ACC112 (cell line): ENCODE results near the gene KIF7.
"Not testable (repeated sequence)": the region's sequence is repeated elsewhere in the genome, so short reads cannot be mapped to it uniquely, and the experiment has no call there.

ENCODE experiments used
- H2AFZ ChIP-seq: fragments of 200-600 bp; sonication (generic); one replicate; pipeline ENCODE4 v1.6.0; 2017; ENCODE audit warnings: antibody characterized with exemption, low read length; ENCODE audit not compliant: unreplicated experiment
- H3K27ac ChIP-seq: fragments of 200-600 bp; sonication (generic); 2 replicates; pipeline ENCODE4 v1.5.1; 2014; ENCODE audit warnings: low read depth, mild to moderate bottlenecking, antibody characterized with exemption, low read length, moderate library complexity
- H3K27me3 ChIP-seq: fragments of 200-600 bp; sonication (generic); 2 replicates; pipeline ENCODE4 v1.6.1; 2014; ENCODE audit warnings: mild to moderate bottlenecking, antibody characterized with exemption, low read length, moderate library complexity, mixed read lengths; ENCODE audit not compliant: insufficient read depth
- H3K36me3 ChIP-seq: fragments of 200-600 bp; sonication (generic); 2 replicates; pipeline ENCODE4 v1.6.1; 2016; ENCODE audit warnings: mild to moderate bottlenecking, antibody characterized with exemption, low read length, moderate library complexity, mixed read lengths; ENCODE audit not compliant: insufficient read depth
- H3K4me1 ChIP-seq: fragments of 200-600 bp; sonication (generic); one replicate; pipeline ENCODE4 v1.6.1; 2016; ENCODE audit warnings: low read length, mixed read lengths; ENCODE audit not compliant: insufficient read depth, unreplicated experiment, control insufficient read depth
- H3K4me3 ChIP-seq: fragments of 200-600 bp; sonication (generic); 2 replicates; pipeline ENCODE4 v1.5.1; 2014; ENCODE audit warnings: mild to moderate bottlenecking, low read depth, low read length
- H3K79me2 ChIP-seq: fragments of 200-600 bp; sonication (generic); one replicate; pipeline ENCODE4 v1.6.0; 2016; ENCODE audit warnings: low read length; ENCODE audit not compliant: control insufficient read depth, unreplicated experiment, insufficient read depth

KIF7 gene, protein sequence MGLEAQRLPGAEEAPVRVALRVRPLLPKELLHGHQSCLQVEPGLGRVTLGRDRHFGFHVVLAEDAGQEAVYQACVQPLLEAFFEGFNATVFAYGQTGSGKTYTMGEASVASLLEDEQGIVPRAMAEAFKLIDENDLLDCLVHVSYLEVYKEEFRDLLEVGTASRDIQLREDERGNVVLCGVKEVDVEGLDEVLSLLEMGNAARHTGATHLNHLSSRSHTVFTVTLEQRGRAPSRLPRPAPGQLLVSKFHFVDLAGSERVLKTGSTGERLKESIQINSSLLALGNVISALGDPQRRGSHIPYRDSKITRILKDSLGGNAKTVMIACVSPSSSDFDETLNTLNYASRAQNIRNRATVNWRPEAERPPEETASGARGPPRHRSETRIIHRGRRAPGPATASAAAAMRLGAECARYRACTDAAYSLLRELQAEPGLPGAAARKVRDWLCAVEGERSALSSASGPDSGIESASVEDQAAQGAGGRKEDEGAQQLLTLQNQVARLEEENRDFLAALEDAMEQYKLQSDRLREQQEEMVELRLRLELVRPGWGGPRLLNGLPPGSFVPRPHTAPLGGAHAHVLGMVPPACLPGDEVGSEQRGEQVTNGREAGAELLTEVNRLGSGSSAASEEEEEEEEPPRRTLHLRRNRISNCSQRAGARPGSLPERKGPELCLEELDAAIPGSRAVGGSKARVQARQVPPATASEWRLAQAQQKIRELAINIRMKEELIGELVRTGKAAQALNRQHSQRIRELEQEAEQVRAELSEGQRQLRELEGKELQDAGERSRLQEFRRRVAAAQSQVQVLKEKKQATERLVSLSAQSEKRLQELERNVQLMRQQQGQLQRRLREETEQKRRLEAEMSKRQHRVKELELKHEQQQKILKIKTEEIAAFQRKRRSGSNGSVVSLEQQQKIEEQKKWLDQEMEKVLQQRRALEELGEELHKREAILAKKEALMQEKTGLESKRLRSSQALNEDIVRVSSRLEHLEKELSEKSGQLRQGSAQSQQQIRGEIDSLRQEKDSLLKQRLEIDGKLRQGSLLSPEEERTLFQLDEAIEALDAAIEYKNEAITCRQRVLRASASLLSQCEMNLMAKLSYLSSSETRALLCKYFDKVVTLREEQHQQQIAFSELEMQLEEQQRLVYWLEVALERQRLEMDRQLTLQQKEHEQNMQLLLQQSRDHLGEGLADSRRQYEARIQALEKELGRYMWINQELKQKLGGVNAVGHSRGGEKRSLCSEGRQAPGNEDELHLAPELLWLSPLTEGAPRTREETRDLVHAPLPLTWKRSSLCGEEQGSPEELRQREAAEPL (N-terminal part only)

DNA sequence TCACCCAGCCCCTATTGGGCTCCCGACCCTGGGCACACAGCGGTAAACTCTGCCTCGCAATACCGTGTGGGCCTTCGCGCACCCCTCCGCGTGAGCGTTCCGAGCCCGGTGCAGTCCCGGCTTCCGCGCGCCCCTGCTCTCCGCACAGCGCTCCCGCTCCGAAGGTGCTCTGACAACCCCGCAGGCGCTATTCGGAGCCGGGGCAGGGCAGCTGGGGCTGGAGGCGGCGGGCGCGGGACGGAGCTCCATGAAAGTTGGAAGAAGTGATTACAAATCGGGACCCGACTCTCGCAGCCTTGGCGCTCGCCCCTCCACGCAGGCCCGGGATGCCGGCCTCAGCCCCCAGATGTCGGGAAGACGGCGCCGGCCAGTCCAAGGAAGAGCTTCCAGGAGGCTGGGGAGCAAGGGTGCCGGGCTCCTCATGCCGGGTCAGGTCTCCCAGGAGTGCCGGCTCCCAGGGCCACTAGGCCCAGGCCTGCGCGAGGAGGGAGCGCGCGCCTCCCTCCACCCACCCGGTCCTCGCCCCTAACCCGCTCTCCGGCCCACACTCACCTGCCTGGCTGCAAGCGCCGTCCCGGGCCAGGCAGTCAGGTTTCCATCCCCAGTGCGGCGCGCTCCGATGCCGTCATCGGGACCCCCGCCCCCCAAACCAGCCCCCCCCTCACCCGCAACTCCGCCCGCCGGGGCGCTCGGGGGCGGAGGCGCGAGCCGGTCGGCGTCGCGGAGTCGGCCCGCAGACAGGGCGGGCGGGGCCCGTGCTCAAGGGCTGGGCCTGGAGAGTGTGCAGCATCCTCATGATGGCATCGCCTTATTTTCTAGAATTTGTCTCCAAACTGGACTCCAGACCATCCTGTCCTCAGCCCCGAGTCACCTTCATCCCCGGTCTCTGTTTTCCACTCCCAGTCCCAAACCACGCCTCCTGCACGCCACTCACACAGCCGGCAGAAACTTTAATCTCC is at the start of gene KIF7:
Gene KIF7 (minus strand): TSS at position 621 of the 959 bp plus-strand sequence. CDS start 2,537 bp downstream, outside the sequence.
- H3K27ac ChIP-seq, result peak within 1 kb of the TSS; percentile 6
- H2AFZ ChIP-seq, result peak within 1 kb of the TSS; percentile 73
- peaks cover 2% of the 10 kb centered on the region; the same call in 1 of the 2 replicates for H3K36me3 ChIP-seq
- no peaks in the 10 kb centered on the region for H3K27me3 ChIP-seq
- peaks cover 17% of the 10 kb centered on the region for H3K4me1 ChIP-seq
- peak within 1 kb of the TSS; percentile 93 for H3K4me3 ChIP-seq
- peaks cover 28% of the 10 kb centered on the region for H3K79me2 ChIP-seq

DNA sequence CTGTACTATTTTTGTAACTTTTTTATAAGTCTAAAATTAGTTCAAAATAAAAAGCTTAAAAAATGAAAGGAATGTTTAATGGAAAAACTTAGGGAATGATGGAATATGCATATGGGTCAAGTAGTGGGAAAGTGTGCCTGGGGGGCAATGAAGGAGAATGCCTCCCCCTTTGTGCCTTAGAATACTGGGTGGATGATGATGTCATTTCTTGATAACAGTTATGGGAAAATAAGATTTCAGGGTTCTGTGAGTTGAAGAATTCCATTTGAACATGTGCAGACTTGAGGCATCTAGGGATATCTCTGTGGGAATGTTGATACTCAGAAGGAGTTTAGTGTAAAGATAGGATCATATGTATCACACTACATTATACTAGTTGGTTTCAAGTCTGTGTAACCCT is 49.1 kb upstream of the KIF7 start:
- H2AFZ ChIP-seq, result no peak overlapping the region
- no peaks in the 10 kb centered on the region for H3K4me1 ChIP-seq
- no peaks in the 10 kb centered on the region for H3K79me2 ChIP-seq
- H3K27ac ChIP-seq, result no peak overlapping the region
- no peaks in the 10 kb centered on the region for H3K36me3 ChIP-seq
- peaks cover 18% of the 10 kb centered on the region for H3K27me3 ChIP-seq
- no peak overlapping the region for H3K4me3 ChIP-seq

DNA sequence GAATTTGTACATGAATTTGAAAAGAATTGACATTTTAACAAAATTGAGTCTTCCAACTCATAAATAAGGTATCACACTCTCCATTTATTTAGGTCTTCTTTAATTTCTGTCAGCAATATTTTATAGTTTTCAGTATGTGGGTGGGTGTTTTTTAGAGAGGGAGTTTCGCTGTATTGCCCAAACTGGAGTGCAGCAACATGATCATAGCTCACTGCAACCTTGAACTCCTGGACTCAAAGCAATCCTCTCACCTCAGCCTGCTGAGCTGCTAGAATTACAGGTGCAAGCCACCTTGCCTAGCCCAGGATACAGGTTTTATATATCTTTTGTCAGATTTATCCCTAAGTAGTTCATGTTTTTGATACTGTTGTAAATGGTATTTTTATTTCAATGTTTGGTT is 39.9 kb upstream of the KIF7 start:
- H3K4me3 ChIP-seq, result no peak overlapping the region
- H3K4me1 ChIP-seq, result no peaks in the 10 kb centered on the region
- H3K27me3 ChIP-seq, result no peaks in the 10 kb centered on the region; the same call in 1 of the 2 replicates
- H2AFZ ChIP-seq, result no peak overlapping the region
- no peak overlapping the region for H3K27ac ChIP-seq
- H3K79me2 ChIP-seq, result no peaks in the 10 kb centered on the region
- no peaks in the 10 kb centered on the region for H3K36me3 ChIP-seq

DNA sequence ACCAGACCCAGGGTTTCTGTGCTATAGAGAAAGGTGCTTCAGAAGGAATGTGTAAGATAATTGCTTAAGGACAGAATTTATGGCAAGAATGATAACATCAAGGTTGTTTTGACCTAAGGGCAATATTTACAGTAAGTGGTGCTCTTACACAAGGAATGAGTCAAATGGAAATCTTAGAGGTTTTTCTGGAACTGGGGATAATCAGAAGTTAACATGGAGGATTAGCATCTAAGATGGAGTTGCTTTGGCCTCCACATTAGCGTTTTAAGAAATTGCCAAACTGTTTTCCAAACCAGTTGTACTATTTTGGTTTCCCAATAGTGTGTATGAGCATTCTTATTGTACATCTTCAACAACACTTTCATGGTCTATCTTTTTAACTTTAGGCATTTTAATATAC is 38.4 kb upstream of the KIF7 start:
- H3K4me1 ChIP-seq, result no peaks in the 10 kb centered on the region
- H2AFZ ChIP-seq, result no peak overlapping the region
- H3K27ac ChIP-seq, result no peak overlapping the region
- H3K79me2 ChIP-seq, result no peaks in the 10 kb centered on the region
- H3K4me3 ChIP-seq, result no peak overlapping the region
- H3K27me3 ChIP-seq, result no peaks in the 10 kb centered on the region; the same call in 1 of the 2 replicates
- no peaks in the 10 kb centered on the region for H3K36me3 ChIP-seq

DNA sequence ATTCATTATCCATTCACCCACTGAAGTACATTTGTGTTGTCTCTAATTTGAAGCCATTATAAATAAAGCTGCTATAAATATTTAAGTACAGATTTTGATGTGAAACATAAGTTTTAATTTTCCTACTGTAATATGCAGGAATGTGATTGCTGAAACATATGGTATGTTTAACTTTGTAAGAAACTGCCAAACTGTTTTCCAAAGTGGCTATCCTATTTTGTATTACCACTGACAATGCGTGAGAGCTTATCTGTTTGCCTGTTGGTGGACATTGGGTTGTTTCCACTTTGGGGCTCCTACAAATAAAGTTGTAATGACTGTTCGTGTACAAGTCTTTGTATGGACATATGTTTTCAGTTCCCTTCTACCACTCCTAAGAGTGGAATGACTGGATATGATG is 37.8 kb upstream of the KIF7 start:
- no peaks in the 10 kb centered on the region for H3K4me1 ChIP-seq
- H3K79me2 ChIP-seq, result no peaks in the 10 kb centered on the region
- H3K27me3 ChIP-seq, result no peaks in the 10 kb centered on the region; the same call in 1 of the 2 replicates
- H3K4me3 ChIP-seq, result no peak overlapping the region
- no peaks in the 10 kb centered on the region for H3K36me3 ChIP-seq
- no peak overlapping the region for H2AFZ ChIP-seq
- no peak overlapping the region for H3K27ac ChIP-seq

DNA sequence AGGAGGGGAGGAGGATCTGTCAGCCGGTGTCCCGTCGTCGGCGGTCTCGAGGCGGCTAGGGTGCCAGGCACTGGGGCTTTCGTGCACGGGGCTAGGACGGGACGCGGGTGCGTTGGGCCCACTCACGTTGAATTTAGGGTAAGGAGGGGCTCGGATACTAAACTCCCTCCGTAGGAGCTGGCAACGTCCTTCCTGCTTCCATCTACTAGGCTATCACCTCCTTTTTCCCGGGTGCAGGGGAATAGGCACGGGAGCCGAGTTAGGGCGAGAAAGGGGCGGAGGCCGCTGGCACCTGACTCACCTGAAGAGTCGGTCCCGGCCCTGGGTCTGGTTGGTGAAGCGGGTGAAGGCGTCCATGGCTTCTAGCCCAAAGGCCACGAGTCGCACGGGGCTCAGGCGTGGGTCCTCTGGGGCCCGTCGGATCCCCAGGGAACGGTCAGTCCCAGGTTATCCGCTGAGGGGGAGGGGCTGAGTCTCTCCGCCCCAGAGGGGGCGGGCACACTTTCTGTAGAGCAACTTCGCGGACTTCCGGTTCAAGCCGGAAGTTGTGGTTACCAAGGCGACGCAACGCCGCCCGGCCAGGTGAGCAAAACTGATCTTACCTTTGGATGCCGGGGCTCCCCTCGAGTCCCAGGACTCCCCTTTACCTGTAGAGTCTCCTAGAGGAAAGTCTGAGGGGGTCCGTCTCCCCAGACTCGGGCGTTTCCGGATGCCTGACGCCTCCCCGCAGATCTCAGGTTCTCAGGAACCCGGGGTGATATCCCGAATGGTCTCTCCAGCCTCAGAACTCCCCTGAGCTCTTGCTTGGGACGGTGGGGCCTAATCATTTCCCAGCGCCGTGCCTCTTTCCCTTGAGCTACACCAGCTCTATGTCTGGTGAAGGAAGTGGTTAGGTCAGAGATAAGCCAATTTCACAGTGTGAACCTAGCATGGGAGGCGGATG is 35.3 kb upstream of the KIF7 start, which contains the start of the genes PEX11A and WDR93:
Gene PEX11A (minus strand): TSS at position 479 of the 943 bp plus-strand sequence. CDS start 122 bp downstream, at position 357.
Gene WDR93 (plus strand): TSS at position 536 of the 943 bp plus-strand sequence. CDS start 10,936 bp downstream, outside the sequence.
- H3K4me1 ChIP-seq, result no peaks in the 10 kb centered on the region
- H3K36me3 ChIP-seq, result no peaks in the 10 kb centered on the region
- H3K4me3 ChIP-seq, result peak within 1 kb of the TSS; percentile 91
- H3K79me2 ChIP-seq, result no peaks in the 10 kb centered on the region
- peak within 1 kb of the TSS; percentile 98 for H2AFZ ChIP-seq
- H3K27ac ChIP-seq, result no peak within 1 kb of the TSS
- no peaks in the 10 kb centered on the region; the same call in 1 of the 2 replicates for H3K27me3 ChIP-seq

DNA sequence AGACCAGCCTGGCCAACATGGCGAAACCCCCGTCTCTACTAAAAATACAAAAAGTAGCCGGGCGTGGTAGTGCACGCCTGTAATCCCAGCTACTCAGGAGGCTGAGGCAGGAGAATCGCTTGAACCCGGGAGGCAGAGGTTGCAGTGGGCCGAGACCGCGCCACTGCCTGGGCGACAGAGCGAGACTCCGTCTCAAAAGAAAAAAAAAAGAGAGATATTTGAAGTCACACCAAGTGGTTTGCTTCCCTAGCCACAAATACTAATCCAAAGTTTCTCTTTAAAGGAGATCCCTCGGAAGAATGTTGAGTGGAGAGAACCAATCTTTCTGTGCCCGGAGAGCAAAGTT is 34.6 kb upstream of the KIF7 start:
- not testable (repeated sequence) for H3K27ac ChIP-seq, H3K27me3 ChIP-seq, H3K36me3 ChIP-seq, H3K4me1 ChIP-seq, H3K79me2 ChIP-seq
- peak overlapping the region; percentile 91 for H3K4me3 ChIP-seq
- peak overlapping the region; percentile 98 for H2AFZ ChIP-seq

DNA sequence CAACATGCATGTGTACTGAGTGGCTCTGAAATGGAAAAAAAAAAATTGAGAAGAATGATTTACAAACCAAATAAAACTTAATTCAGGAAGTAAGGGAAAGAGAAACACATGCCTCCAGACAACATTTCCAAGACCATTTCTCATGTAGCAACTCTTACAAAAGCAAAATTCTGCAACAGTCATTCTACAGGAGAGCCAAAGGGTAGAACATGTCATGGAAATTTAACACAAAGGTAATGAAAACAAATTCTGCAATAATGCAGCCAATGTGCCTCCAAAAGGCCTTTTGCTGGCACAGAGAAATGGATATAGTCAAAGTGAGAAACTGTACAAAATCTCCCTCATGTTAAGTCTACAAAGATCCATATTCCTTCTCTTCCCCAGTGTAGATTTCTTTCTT is 31.3 kb upstream of the KIF7 start:
- H3K4me3 ChIP-seq, result no peak overlapping the region
- no peaks in the 10 kb centered on the region for H3K79me2 ChIP-seq
- no peaks in the 10 kb centered on the region for H3K27me3 ChIP-seq
- H2AFZ ChIP-seq, result no peak overlapping the region
- H3K4me1 ChIP-seq, result no peaks in the 10 kb centered on the region
- H3K36me3 ChIP-seq, result no peaks in the 10 kb centered on the region
- no peak overlapping the region for H3K27ac ChIP-seq

DNA sequence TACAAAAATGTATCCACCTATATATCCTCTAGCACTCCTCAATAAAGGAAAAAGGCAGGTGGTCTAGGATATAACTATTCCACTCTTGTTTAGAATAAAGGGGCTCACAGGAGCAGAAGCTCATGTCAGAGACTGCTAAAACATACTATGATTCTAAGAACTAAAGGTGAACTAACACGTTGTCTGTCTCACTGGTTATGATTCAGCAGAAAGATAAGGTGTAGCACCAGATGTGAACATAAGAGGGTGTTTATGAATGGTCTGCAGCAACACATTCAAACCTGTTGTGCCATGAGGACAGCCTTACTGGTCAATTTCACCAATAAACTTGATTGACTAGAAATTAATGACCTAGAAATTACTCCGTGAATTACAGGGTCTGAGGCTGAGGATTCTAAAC is 30.7 kb upstream of the KIF7 start:
- peaks cover 5% of the 10 kb centered on the region for H3K4me1 ChIP-seq
- no peak overlapping the region for H3K4me3 ChIP-seq
- H2AFZ ChIP-seq, result no peak overlapping the region
- no peaks in the 10 kb centered on the region for H3K36me3 ChIP-seq
- H3K79me2 ChIP-seq, result no peaks in the 10 kb centered on the region
- no peaks in the 10 kb centered on the region for H3K27me3 ChIP-seq
- H3K27ac ChIP-seq, result no peak overlapping the region
